ENCODE measurements around the gene OSBPL10.

OSBPL10 gene

GRCh38 chr3:31848163-31848818 lies 132.8 kb downstream of the OSBPL10 start:
- no peak for DNase-seq (ENCODE audit: low read depth)

- DNase-seq (ENCODE audit: low read depth) = no peak
These were observed 133.3 kb downstream of the OSBPL10 start for GRCh38 chr3:31847760-31848159.

- no peak for DNase-seq (ENCODE audit: low read depth)
These were observed 139.5 kb downstream of the OSBPL10 start for GRCh38 chr3:31841515-31841914.

- DNase-seq (ENCODE audit: low read depth) = no peak
These were observed 140.8 kb downstream of the OSBPL10 start for GRCh38 chr3:31840252-31840651.

- no peak for DNase-seq (ENCODE audit: low read depth)
These were observed 141.7 kb downstream of the OSBPL10 start for GRCh38 chr3:31839144-31839917.

GRCh38 chr3:31836131-31837075 lies 144.7 kb downstream of the OSBPL10 start:
- DNase-seq (ENCODE audit: low read depth) = no peak

- DNase-seq (ENCODE audit: low read depth) = no peak
These were observed 147.5 kb downstream of the OSBPL10 start for GRCh38 chr3:31833391-31834190.

GRCh38 chr3:31832551-31832950 lies 148.5 kb downstream of the OSBPL10 start:
- DNase-seq (ENCODE audit: low read depth) = no peak

GRCh38 chr3:31831591-31831990 lies 149.5 kb downstream of the OSBPL10 start:
- no peak for DNase-seq (ENCODE audit: low read depth)

GRCh38 chr3:31829826-31830426 lies 151.1 kb downstream of the OSBPL10 start:
- no peak for DNase-seq (ENCODE audit: low read depth)

GRCh38 chr3:31829010-31829409 lies 152.1 kb downstream of the OSBPL10 start:
- DNase-seq (ENCODE audit: low read depth) = no peak

- no peak for DNase-seq (ENCODE audit: low read depth)
These were observed 153.1 kb downstream of the OSBPL10 start for GRCh38 chr3:31828007-31828406.

GRCh38 chr3:31823184-31823583 lies 157.9 kb downstream of the OSBPL10 start:
- no peak for DNase-seq (ENCODE audit: low read depth)

- DNase-seq (ENCODE audit: low read depth) = no peak
These were observed 159.9 kb downstream of the OSBPL10 start for GRCh38 chr3:31821118-31821517.

GRCh38 chr3:31819441-31819840 lies 161.6 kb downstream of the OSBPL10 start:
- DNase-seq (ENCODE audit: low read depth) = no peak

GRCh38 chr3:31817411-31817966 lies 163.6 kb downstream of the OSBPL10 start:
- no peak for DNase-seq (ENCODE audit: low read depth)

GRCh38 chr3:31815631-31816440 lies 165.2 kb downstream of the OSBPL10 start:
- no peak for DNase-seq (ENCODE audit: low read depth)

- no peak for DNase-seq (ENCODE audit: low read depth)
These were observed 166.1 kb downstream of the OSBPL10 start for GRCh38 chr3:31815006-31815405.

- no peak for DNase-seq (ENCODE audit: low read depth)
These were observed 167.4 kb downstream of the OSBPL10 start for GRCh38 chr3:31813686-31814085.

- no peak for DNase-seq (ENCODE audit: low read depth)
These were observed 167.9 kb downstream of the OSBPL10 start for GRCh38 chr3:31813197-31813596.
